Fibroblast of skin of back (primary cell): ENCODE results near the gene MED10.

Experiments
- DNase-seq: peaks from one replicate; pipeline ENCODE4 v3.0.0-alpha.2; 2013

The MED10 gene

GRCh38 chr5:6348476-6349000, 29.8 kb downstream of the MED10 start:
- DNase-seq: no peak

- no peak for DNase-seq
These were observed 30.7 kb downstream of the MED10 start for GRCh38 chr5:6347673-6348072.

DNA sequence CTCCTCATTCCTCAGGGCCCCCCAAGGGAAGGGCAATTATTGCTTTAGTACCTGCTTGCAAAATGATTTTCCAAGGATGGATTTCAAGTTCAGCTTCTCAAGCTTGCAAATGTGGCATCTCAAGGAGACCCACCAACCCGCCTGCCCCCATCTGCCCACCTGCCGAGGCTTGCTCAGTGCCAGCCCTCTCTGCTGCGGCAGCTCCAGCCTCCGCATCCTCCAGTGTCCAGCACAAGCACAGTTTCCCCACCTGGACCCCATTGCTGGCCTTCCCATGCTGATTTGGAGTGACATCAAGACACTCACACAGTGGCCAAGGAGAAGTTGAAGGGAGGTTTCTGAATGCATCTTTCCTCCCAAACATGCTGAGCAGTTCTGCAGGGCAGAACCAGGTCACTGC, 31.2 kb downstream of the MED10 start:
- no peak for DNase-seq

GRCh38 chr5:6344593-6344989, 33.8 kb downstream of the MED10 start:
- DNase-seq: no peak

GRCh38 chr5:6343951-6344592, 34.3 kb downstream of the MED10 start:
- DNase-seq: no peak

GRCh38 chr5:6342689-6343315, 35.5 kb downstream of the MED10 start:
- no peak for DNase-seq

DNA sequence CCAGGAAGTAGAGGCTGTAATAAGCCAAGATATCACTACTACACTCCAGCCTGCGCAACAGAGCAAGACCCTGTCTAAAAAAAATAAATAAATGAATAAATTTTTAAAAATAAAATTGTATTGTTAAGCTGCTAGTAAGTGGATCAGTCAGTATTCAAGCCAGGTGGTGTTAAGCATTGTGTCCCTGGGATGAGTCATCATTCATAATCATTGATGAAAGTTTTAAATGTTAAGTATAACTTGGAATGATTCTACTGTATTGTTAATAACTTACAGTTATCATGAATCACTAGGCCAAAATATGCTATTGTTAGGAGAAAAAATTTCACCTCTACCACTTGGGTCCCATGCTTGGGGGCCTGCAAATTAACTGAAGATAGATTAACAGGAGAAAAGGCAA, 38.2 kb downstream of the MED10 start:
- DNase-seq: no peak

DNA sequence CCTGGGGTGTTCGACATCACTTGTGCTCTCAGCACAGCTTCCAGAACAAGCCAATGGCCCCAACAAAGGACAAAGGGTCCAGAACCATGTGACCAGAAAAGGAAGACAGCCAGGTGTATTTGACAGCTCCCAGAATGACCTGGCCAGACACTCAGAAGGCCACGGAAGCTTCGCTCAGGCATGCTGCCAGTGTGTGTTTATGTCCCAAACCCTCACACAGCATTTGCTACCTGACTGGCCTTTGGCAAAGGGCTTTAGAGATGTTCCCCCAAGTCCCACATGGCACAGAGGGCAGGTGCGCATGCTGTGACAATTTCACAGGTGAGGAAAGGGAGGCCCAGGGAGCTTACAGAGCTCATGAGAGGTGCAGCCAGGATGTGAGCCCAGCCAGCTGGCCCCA, 39.5 kb downstream of the MED10 start:
- DNase-seq: no peak

DNA sequence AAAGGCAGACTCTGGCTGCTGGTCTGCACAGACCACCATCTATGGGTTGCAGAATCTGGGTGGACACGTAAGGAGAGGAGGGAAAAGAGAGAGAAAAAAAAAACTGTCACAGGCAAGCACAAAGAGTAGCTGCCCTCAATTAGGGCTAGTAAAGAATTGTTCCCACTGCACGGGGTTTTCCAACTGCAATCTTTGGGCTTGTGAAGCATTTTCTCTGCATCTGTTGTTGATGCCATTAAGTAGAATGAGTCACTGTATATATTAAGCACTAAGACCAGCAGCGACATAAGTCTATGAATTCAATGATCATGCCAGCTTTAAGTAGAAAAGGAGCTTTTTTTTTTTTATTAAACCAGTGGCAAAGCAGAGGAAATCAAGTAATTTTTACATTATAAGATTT, 40.2 kb downstream of the MED10 start:
- no peak for DNase-seq

GRCh38 chr5:6333182-6333905, 45.0 kb downstream of the MED10 start:
- no peak for DNase-seq

DNA sequence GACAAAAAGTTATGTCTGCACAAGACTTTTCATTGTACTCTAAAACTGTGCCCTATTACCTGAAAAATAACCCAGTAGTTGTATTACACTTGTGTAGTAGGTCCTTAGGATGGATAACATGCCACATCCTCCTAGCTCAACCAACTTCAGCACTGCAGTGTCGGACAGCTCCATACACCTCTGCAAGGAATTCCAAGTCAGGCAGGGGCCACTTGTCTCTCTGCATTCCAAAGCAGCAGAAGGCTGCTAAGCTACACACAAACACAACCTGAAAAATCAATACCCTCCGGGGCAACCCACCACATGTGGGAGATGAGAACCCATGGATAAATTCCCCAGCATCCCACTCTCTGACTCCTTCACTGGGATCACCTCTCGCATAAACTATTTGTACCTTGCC, 50.2 kb downstream of the MED10 start:
- peak; percentile 16 for DNase-seq

GRCh38 chr5:6326776-6327175, 51.6 kb downstream of the MED10 start:
- no peak for DNase-seq

- DNase-seq: no peak
These were observed 56.1 kb downstream of the MED10 start for GRCh38 chr5:6322163-6322713.
